BJ (cell line): ENCODE measurements around the gene TTC9B. TPM values are rescaled to one million over a fixed set of nuclear protein-coding genes. Genes with fewer than 3 reads are reported as not detected.

Source experiments
- CTCF ChIA-PET: fragments of 350-600 bp; formaldehyde crosslinking; extraction: SDS; loops from one replicate; lab custom pipeline; 2021; ENCODE audit warnings: antibody characterized with exemption, inconsistent platforms; lab: Yijun Ruan, JAX
- POLR2A ChIA-PET: fragments of 300-600 bp; sonication (Branson Sonifier 250); formaldehyde crosslinking; extraction: SDS; loops from one replicate; lab custom pipeline; 2021; ENCODE audit warnings: antibody characterized with exemption; lab: Charles Lee
- DNase-seq: peaks from one replicate; pipeline ENCODE4 v3.0.0-alpha.2; 2011; ENCODE audit warnings: low read depth
- H3K27me3 ChIP-seq: 2 replicates; pipeline ENCODE4 v1.6.0; 2011; ENCODE audit warnings: low read length; ENCODE audit not compliant: control insufficient read depth, insufficient read depth
- H3K36me3 ChIP-seq: 2 replicates; pipeline ENCODE4 v1.5.1; 2011; ENCODE audit warnings: low read length; ENCODE audit not compliant: control insufficient read depth, insufficient read depth
- H3K4me3 ChIP-seq: 2 replicates; pipeline ENCODE4 v1.5.1; 2011; ENCODE audit warnings: low read depth, mild to moderate bottlenecking, control low read depth, low read length
- polyA plus RNA-seq: library from polyadenylated mRNA; depleted of rRNA; stranded (reverse); fragments of >200 nt; gene quantifications from 2 replicates; pipeline ENCODE4 v1.2.3, GENCODE V29; 2011
- TF ChIP-seq, protein P1 (sequence below): IDR thresholded peaks from 2 replicates; pipeline ENCODE4 v1.5.1; 2011; ENCODE audit warnings: low read depth, mild to moderate bottlenecking, control low read depth, inconsistent platforms, low read length, moderate library complexity; ENCODE audit not compliant: insufficient read depth

The TTC9B gene
- polyA plus RNA-seq, 1 experiment: not detected

DNA sequence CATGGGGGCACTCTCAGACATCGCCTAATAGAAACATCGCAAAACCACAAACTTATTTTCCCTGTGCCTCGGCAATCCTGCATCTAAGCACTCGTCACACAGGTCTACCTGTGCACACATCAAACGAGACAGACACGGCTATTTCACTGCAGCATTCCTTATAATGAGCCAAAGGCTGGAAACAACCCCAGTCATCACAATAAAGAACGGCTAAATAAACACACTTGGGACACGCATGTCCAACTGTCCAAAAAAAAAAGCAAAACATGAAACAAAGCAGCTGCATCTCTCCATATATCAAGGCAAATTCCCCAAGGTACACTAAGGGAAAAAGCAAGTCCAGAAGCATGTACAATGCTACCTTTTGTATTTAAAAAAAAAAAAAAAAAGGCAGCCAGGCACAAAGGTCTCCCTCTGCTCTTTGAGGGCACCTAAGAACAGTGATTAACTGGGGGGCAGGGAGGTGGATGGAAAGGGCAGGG is 35.5 kb upstream of the TTC9B start:
- H3K4me3 ChIP-seq: no peak overlapping the region
- H3K27me3 ChIP-seq: no peaks in the 10 kb centered on the region
- POLR2A ChIA-PET: no interaction called here
- CTCF ChIA-PET: interaction anchor here (1.2 kb wide), 1 partner anchor 33 kb away, joined by 3 read pairs; no protein-coding TSS in a partner anchor
- TF ChIP-seq, protein P1, sequence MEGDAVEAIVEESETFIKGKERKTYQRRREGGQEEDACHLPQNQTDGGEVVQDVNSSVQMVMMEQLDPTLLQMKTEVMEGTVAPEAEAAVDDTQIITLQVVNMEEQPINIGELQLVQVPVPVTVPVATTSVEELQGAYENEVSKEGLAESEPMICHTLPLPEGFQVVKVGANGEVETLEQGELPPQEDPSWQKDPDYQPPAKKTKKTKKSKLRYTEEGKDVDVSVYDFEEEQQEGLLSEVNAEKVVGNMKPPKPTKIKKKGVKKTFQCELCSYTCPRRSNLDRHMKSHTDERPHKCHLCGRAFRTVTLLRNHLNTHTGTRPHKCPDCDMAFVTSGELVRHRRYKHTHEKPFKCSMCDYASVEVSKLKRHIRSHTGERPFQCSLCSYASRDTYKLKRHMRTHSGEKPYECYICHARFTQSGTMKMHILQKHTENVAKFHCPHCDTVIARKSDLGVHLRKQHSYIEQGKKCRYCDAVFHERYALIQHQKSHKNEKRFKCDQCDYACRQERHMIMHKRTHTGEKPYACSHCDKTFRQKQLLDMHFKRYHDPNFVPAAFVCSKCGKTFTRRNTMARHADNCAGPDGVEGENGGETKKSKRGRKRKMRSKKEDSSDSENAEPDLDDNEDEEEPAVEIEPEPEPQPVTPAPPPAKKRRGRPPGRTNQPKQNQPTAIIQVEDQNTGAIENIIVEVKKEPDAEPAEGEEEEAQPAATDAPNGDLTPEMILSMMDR: no peak
- peaks cover 27% of the 10 kb centered on the region for H3K36me3 ChIP-seq
- DNase-seq: no peak

- H3K4me3 ChIP-seq: no peak overlapping the region
- TF ChIP-seq, protein P1: no peak
- ChIA-PET CTCF (interaction anchor here (1.2 kb wide), 1 partner anchor 32 kb away, joined by 3 read pairs; no protein-coding TSS in a partner anchor), POLR2A (no interaction called here)
- H3K36me3 ChIP-seq: peaks cover 29% of the 10 kb centered on the region
- DNase-seq: no peak
- no peaks in the 10 kb centered on the region for H3K27me3 ChIP-seq
Observed at GRCh38 chr19:40252395-40252794, 34.2 kb upstream of the TTC9B start.

DNA sequence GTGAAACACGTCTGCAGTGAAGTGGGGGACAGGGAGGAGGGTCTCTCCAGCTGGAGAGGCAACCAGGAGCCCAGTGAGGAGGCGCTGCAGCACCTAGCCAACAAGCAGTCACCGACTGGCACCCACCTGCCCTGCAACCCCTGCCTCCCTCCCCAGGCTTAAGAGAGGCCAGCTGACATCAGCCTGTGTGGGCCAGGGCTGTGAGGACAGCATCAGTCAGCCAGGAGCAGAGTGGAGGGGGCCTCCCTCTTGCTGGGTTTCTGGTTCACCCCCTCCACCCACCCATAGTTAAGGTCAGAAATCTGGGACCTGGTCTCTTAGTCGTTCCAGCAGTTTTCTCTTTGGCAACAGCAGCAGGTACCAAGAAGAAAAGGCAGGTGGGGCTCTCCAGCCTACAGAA is 33.8 kb upstream of the TTC9B start:
- CTCF ChIA-PET: no interaction called here
- peaks cover 25% of the 10 kb centered on the region for H3K36me3 ChIP-seq
- POLR2A ChIA-PET: no interaction called here

GRCh38 chr19:40251244-40251643 is 33.1 kb upstream of the TTC9B start:
- H3K27me3 ChIP-seq: no peaks in the 10 kb centered on the region
- TF ChIP-seq, protein P1: no peak
- no peak for DNase-seq
- CTCF ChIA-PET: no interaction called here
- H3K4me3 ChIP-seq: no peak overlapping the region
- peaks cover 24% of the 10 kb centered on the region for H3K36me3 ChIP-seq
- POLR2A ChIA-PET: no interaction called here

More for the DNA sequence above, 33.8 kb upstream of the TTC9B start:
- Histone ChIP-seq H3K4me3 (no peak overlapping the region), H3K27me3 (no peaks in the 10 kb centered on the region)
- DNase-seq: no peak
- TF ChIP-seq, protein P1: no peak

GRCh38 chr19:40249781-40250180 is 31.6 kb upstream of the TTC9B start:
- CTCF ChIA-PET: interaction anchor here (1.1 kb wide), 1 partner anchor 15 kb away, joined by 3 read pairs; no protein-coding TSS in a partner anchor
- Histone ChIP-seq H3K27me3 (no peaks in the 10 kb centered on the region), H3K4me3 (no peak overlapping the region), H3K36me3 (peaks cover 12% of the 10 kb centered on the region)
- TF ChIP-seq, protein P1: no peak
- POLR2A ChIA-PET: interaction anchor here (0.6 kb wide), 1 partner anchor 11 kb away, joined by 9 read pairs; no protein-coding TSS in a partner anchor
- no peak for DNase-seq
